Brain microvascular endothelial cell (primary cell): ENCODE data around the gene COL7A1.
A peak's percentile ranks its signal among the peaks of the same experiment; 100 is the strongest.

ENCODE experiments used
- DNase-seq: peaks from one replicate; pipeline ENCODE4 v3.0.0-alpha.2; 2020
- H3K27ac ChIP-seq: fragments of 250-450 bp; sonication (Bioruptor Pico); 2 replicates; pipeline ENCODE4 v1.5.1; 2020; ENCODE audit warnings: mild to moderate bottlenecking, moderate library complexity
- H3K27me3 ChIP-seq: fragments of 250-450 bp; sonication (Bioruptor Pico); replicated peaks from 2 replicates; pipeline ENCODE4 v1.5.1; 2020; ENCODE audit warnings: mild to moderate bottlenecking
- H3K36me3 ChIP-seq: fragments of 250-450 bp; sonication (Bioruptor Pico); replicated peaks from 2 replicates; pipeline ENCODE4 v1.5.1; 2020; ENCODE audit warnings: mild to moderate bottlenecking
- H3K4me3 ChIP-seq: 2 replicates; pipeline ENCODE4 v1.5.1; 2011; ENCODE audit warnings: low read depth, mild to moderate bottlenecking, control low read depth, low read length, moderate library complexity
- CTCF ChIP-seq: IDR thresholded peaks from 2 replicates; pipeline ENCODE4 v1.5.1; 2011; ENCODE audit warnings: low read depth, mild to moderate bottlenecking, moderate library complexity, low read length, control low read depth, inconsistent platforms; ENCODE audit errors: missing control alignments
- in situ Hi-C: cut with HindIII; loops from 2 replicates; pipeline ENCODE4 v1.10.0; 2017; ENCODE audit warnings: low sequenced_read_pairs, low pct_ligation_motif_present

Gene COL7A1

GRCh38 chr3:48636149-48636655 lies 41.1 kb upstream of the COL7A1 start:
- no peaks in the 10 kb centered on the region for H3K27me3 ChIP-seq
- DNase-seq, result no peak
- peaks cover 2% of the 10 kb centered on the region for H3K36me3 ChIP-seq
- no peak for TF ChIP-seq CTCF
- in situ Hi-C loops, result no loop called here
- peak overlapping the region; percentile 90 for H3K4me3 ChIP-seq
- H3K27ac ChIP-seq, result no peak overlapping the region

- peak; percentile 85 for TF ChIP-seq CTCF
- Histone ChIP-seq H3K4me3 (peak within 1 kb of the TSS; percentile 90), H3K27me3 (no peaks in the 10 kb centered on the region), H3K36me3 (peaks cover 8% of the 10 kb centered on the region), H3K27ac (no peak within 1 kb of the TSS)
- in situ Hi-C loops, result no loop called here
- peak; percentile 94 for DNase-seq
Observed at GRCh38 chr3:48635222-48636021, 40.3 kb upstream of the COL7A1 start, which contains the start of gene SLC26A6. Gene SLC26A6, minus strand, starts transcription at chr3:48635461. Its CDS starts 68 bp downstream, at chr3:48635393.

- peak; percentile 29 for DNase-seq
- in situ Hi-C loops, result no loop called here
- peaks cover 14% of the 10 kb centered on the region for H3K36me3 ChIP-seq
- H3K27ac ChIP-seq, result no peak overlapping the region
- peak overlapping the region; percentile 90 for H3K4me3 ChIP-seq
- no peaks in the 10 kb centered on the region for H3K27me3 ChIP-seq
- TF ChIP-seq CTCF, result no peak
Observed at GRCh38 chr3:48634661-48635221, 39.6 kb upstream of the COL7A1 start.

- peaks cover 19% of the 10 kb centered on the region for H3K36me3 ChIP-seq
- in situ Hi-C loops, result no loop called here
- H3K4me3 ChIP-seq, result no peak overlapping the region
- no peak overlapping the region for H3K27ac ChIP-seq
- no peak for DNase-seq
- H3K27me3 ChIP-seq, result no peaks in the 10 kb centered on the region
- TF ChIP-seq CTCF, result no peak
Observed at GRCh38 chr3:48633743-48634142, 38.6 kb upstream of the COL7A1 start.

DNA sequence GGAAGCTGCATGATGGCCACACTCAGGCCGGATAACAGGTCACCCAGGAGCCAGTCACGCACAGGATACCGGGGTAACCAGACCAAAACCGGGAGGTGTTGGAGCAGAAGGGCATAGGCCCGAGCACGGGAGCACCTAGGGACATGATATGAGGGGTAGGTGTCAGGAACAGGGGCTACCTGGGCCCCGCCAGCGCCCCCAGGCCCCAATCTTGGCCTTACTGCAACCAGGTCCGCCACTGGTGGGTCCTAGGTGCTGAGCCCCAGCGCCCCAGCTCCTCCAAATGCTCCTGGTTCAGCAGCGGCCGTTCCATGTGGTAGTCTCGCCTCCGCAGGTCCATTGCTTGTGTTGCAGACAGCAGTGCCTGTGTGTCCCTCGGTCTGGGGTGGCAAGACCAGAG lies 38.1 kb upstream of the COL7A1 start:
- no peak overlapping the region for H3K4me3 ChIP-seq
- no peak overlapping the region for H3K27ac ChIP-seq
- no peaks in the 10 kb centered on the region for H3K27me3 ChIP-seq
- H3K36me3 ChIP-seq, result peaks cover 21% of the 10 kb centered on the region
- in situ Hi-C loops, result no loop called here
- TF ChIP-seq CTCF, result no peak
- DNase-seq, result no peak
